ENCODE measurements around the gene CLCA2.

CLCA2 gene

DNA sequence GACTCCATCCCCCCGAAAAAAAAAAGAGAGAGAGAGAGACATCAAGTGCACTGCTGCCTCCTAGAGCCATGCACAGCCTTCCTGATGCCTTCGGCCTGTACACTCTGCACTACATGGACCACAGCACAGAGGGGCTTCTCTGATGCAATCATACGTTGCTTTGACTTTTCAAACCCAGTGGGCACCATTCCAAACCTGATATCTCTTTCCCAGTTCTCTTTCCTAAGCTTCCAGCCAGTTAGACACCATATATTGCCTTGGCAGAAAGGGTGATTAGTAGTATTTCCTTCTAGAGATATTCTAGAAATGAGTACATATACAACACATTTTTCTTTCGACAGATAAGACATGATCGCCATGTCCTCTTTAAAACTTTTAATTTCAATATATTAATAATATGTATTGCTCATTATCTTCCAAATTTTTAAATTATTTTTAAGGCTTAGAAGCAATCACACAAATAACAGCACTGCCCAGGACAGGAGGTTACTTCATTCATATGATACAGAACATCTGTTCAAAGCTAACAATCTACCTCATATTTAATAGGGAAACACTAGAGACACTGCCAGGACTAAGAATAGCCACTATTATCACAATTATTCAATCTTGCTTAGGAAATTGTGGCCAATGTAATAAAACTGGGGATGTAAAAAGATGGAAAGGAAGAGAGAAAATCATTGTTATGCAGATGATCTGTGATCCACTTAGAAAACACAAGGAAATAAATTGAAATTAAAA lies 54.6 kb downstream of the CLCA2 start:
- no peak for DNase-seq

GRCh38 chr1:86481966-86482365 lies 58.0 kb downstream of the CLCA2 start:
- DNase-seq = no peak

DNA sequence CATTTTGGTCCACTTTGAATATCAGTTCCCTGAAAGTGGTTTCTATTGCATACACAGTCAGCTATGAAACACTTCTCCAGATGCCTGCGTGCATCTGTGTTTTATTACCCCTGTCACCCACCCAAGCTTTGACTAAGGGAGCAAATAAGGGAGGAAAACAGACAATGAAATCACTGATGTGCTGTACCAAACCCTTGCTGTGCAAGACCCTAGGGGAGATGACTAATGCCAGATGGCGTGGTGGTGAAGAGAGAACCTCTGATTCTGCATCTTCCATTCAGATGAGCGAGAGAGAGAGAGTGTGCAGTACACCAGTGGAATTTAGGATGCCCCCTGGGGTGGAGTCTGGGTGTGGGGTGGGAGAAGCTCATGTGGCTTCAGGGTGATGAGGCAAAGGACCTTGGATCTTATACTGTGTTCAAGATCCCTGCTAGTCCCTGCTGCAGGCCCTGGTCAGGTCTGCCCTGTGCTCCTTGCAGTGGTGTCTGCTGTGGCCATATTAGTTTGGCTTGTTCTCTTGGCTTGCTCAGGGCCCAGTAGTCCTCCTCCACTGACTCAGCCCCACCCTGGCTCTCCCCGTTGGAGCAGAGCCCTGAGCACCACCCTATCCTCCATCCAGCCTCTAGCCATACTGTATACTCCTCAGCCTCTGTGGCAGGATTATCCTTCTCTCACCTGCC lies 63.3 kb downstream of the CLCA2 start:
- no peak for DNase-seq

DNA sequence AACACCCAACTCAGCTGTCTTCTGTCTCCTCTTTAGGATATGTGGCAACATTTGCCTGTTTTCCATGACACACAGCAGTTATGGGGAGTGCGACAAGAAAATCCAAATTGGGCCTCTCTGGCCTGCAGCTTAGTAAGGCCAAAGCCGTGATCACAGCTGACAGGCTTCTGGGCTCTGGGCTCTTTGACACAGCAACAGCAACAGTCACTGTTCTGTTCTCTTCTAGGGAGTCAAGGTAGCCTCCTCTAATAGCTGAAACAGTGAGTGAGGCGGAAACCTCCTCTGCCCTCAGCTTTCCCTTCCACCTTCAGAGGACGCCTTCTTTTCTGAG lies 63.8 kb downstream of the CLCA2 start:
- DNase-seq = no peak

GRCh38 chr1:86489242-86489878 lies 65.4 kb downstream of the CLCA2 start:
- DNase-seq = no peak

- no peak for DNase-seq
Measured at GRCh38 chr1:86491171-86491950, 67.4 kb downstream of the CLCA2 start.

DNA sequence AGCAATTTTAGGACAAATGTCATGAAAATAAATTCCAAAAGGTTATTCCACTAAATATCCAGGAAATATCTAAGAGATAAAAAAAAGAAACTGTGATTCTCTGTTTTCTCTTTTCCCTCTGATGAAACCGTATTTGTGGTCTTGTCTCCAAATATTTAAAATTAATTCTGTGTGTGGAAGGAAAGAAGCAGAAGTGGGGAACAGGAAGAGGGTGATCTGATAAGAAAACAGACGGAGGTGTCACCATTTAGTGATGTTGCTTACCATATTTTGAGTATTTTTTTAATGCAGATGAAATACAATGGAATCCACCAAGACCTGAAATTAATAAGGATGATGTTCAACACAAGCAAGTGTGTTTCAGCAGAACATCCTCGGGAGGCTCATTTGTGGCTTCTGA lies 74.3 kb downstream of the CLCA2 start:
- DNase-seq = no peak

GRCh38 chr1:86499987-86500593 lies 76.1 kb downstream of the CLCA2 start:
- no peak for DNase-seq

GRCh38 chr1:86500714-86501113 lies 76.7 kb downstream of the CLCA2 start:
- no peak for DNase-seq

- DNase-seq = peak; percentile 40
Measured at GRCh38 chr1:86502125-86502646, 78.2 kb downstream of the CLCA2 start.

DNA sequence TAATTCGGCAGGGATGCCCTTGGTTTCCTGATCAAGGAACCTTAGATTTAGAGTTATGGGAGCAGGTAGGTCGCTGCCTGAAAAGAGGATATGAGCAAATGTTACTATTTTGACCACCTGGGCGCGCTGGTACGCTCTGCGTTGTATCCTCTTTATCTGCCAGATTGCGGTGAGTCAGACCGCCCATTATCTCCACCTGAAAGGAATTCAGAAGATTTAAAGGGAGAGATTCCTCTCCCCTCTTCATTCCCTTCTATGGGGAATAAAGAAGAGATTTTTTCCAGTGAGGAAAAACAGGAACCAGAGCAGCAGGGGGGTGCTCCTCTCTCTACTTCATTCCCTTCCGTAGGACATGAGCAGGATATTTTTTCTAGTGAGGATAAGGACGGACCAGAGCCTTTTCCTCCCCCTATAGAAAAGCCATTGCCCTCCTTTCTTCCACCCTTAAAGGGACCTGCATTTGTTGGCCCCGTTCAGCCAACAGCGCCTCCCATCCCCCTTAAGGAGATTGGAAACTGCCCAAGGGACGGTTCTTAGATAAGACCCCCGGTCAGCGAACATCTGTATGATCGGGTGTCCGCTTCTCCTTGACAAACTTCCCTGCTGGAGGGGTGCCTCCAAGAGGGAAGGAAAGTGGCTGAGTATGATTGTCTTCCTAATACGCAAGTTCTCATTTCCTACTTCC lies 78.9 kb downstream of the CLCA2 start:
- DNase-seq = peak; percentile 21

DNA sequence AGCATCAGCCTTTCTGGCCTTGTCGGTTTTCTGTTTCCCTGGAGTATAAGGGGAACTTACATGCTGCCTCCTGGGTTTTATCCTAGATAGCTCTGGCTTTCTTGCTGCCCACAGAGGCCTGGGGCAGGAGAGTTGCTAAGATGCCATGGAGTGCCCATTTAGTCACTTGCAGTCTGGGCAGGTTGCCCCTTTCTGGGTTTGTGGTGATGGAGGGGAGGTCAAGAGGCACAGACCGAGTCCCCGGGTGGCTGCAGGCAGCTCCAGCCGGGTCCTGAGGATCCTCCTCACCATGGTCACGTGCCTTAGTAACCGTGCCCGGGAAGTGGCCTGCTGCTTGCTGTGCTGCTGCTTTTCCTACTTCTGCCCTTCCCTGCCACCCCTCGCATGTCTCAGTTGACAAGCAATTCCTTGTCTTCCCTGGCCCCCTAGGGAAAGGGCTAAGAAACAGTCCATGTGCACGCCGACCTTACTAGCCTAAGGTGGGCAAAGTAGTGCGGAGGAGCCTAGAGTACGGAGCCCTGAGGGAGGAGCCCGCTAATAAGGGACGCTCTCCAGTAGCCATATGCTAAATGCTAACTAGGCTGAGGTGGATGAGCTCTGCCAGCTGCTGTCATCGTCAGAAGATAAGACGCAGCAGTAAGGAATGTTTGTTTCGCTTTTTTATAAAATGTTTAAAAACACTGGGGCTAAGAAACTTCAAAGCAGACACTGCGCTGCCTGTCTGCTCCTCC lies 79.6 kb downstream of the CLCA2 start:
- DNase-seq = no peak

DNA sequence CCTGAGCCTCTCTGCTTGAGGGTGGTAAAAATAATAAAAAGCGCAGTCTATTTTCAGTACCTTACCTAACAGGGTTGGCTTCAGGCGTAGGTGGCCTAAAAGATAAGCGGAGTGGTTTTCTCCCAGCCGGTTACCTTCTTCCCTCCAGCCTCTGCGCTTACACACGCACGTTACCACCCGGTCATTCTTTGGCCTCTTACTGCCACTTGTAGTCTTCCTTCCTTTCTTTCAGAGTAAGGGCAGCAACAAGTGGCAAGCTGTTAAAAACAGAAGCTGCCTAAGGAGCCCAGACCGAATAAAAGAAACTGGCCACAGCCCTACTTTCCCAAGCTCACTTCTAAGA lies 80.1 kb downstream of the CLCA2 start:
- no peak for DNase-seq

GRCh38 chr1:86504895-86505563 lies 81.1 kb downstream of the CLCA2 start:
- DNase-seq = no peak

DNA sequence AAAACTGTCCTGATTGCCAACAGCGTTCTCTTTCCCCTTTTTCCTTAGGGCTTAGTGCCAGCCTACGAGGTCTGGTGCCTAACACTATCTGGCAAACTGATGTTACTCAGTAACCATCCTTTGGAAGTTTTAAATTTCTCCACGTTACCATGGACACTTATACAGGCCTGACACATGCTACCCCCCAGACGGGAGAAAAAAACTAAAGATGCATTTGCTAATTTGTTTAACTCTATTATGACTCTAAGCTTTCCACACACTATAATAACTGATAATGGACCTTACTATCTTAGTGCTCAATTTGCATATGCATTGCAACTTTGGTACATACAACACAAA lies 81.6 kb downstream of the CLCA2 start:
- DNase-seq = no peak

All from activated T-cell treated with anti-CD3 and anti-CD28 coated beads, Interleukin-2, amount 50 U/mL, for 1 hour (primary cell).